SU-DHL-6 (cell line): ENCODE measurements around the gene ALKBH3.

Source experiments
- H2AFZ ChIP-seq: fragments of 200-600 bp; sonication (generic); 2 replicates; pipeline ENCODE4 v1.6.1; 2014; ENCODE audit warnings: low read depth, mild to moderate bottlenecking, moderate library complexity, mixed read lengths, antibody characterized with exemption, low read length; ENCODE audit not compliant: severe bottlenecking
- H3F3A ChIP-seq: fragments of 200-600 bp; shearing (Covaris generic); 2 replicates; pipeline ENCODE4 v1.6.0; 2016; ENCODE audit warnings: antibody characterized with exemption, mild to moderate bottlenecking; ENCODE audit not compliant: insufficient read depth
- H3K27ac ChIP-seq: fragments of 200-600 bp; sonication (generic); 2 replicates; pipeline ENCODE4 v1.5.1; 2016; ENCODE audit warnings: low read depth, mild to moderate bottlenecking, low read length, moderate library complexity, mixed read lengths
- H3K27me3 ChIP-seq: fragments of 200-600 bp; sonication (generic), shearing (Covaris generic); 2 replicates; pipeline ENCODE4 v1.6.0; 2014; ENCODE audit warnings: mild to moderate bottlenecking, low read length
- H3K36me3 ChIP-seq: fragments of 200-600 bp; sonication (generic); 2 replicates; pipeline ENCODE4 v1.6.1; 2014; ENCODE audit warnings: mild to moderate bottlenecking, low read length, mixed read lengths
- H3K4me2 ChIP-seq: fragments of 300-600, 200-600 bp; shearing (Covaris generic), sonication (generic); 2 replicates; pipeline ENCODE4 v1.6.0; 2014; ENCODE audit warnings: low read length, low read depth, mild to moderate bottlenecking; ENCODE audit not compliant: poor library complexity, severe bottlenecking
- H3K4me3 ChIP-seq: fragments of 200-600 bp; sonication (generic); 2 replicates; pipeline ENCODE4 v1.5.1; 2014; ENCODE audit warnings: antibody characterized with exemption, low read length, mild to moderate bottlenecking, mixed read lengths; ENCODE audit not compliant: insufficient read depth, poor library complexity, severe bottlenecking
- H3K79me2 ChIP-seq: fragments of 200-600 bp; sonication (generic); 2 replicates; pipeline ENCODE4 v1.6.1; 2014; ENCODE audit warnings: mild to moderate bottlenecking, low read length, moderate library complexity; ENCODE audit not compliant: insufficient read depth
- H3K9ac ChIP-seq: fragments of 200-600 bp; sonication (generic); 2 replicates; pipeline ENCODE4 v1.7.0; 2014; ENCODE audit warnings: mild to moderate bottlenecking, low read length
- H3K9me2 ChIP-seq: fragments of 200-600 bp; sonication (generic); replicated peaks from 2 replicates; pipeline ENCODE4 v1.6.1; 2014; ENCODE audit warnings: low read length; ENCODE audit not compliant: insufficient read depth
- H3K9me3 ChIP-seq: fragments of 200-600 bp; sonication (generic); 2 replicates; pipeline ENCODE4 v1.6.1; 2014; ENCODE audit warnings: low read length, mixed read lengths; ENCODE audit not compliant: insufficient read depth
- H4K20me1 ChIP-seq: fragments of 200-600 bp; sonication (generic); 2 replicates; pipeline ENCODE4 v1.6.1; 2014; ENCODE audit warnings: low read depth, mild to moderate bottlenecking, antibody characterized with exemption, low read length, moderate library complexity, mixed read lengths
- CTCF ChIP-seq: fragments of 200-600 bp; sonication (generic); IDR thresholded peaks from one replicate; pipeline ENCODE4 v1.5.1; 2017; ENCODE audit warnings: antibody characterized with exemption, mild to moderate bottlenecking, low read length, moderate library complexity; ENCODE audit not compliant: insufficient read depth, poor library complexity, severe bottlenecking
- EZH2phosphoT487 ChIP-seq: fragments of 200-600 bp; sonication (generic), shearing (Covaris generic); conservative IDR thresholded peaks from 2 replicates; pipeline ENCODE4 v1.6.1; 2018; ENCODE audit warnings: mild to moderate bottlenecking, antibody characterized with exemption, low read length, moderate library complexity, mixed read lengths

Gene ALKBH3

GRCh38 chr11:43879789-43880639 is 617 bp upstream of the ALKBH3 start:
- Histone ChIP-seq H3K79me2 (no peaks in the 10 kb centered on the region), H2AFZ (no peak overlapping the region), H3K9me2 (no peaks in the 10 kb centered on the region), H3K4me3 (no peak overlapping the region), H3K9ac (no peak overlapping the region), H3K27ac (no peak overlapping the region), H3K36me3 (no peaks in the 10 kb centered on the region), H3F3A (no peaks in the 10 kb centered on the region), H3K9me3 (no peaks in the 10 kb centered on the region), H4K20me1 (no peaks in the 10 kb centered on the region), H3K4me2 (no peak overlapping the region), H3K27me3 (no peaks in the 10 kb centered on the region)
- TF ChIP-seq EZH2phosphoT487, result no peak
- no peak for TF ChIP-seq CTCF

DNA sequence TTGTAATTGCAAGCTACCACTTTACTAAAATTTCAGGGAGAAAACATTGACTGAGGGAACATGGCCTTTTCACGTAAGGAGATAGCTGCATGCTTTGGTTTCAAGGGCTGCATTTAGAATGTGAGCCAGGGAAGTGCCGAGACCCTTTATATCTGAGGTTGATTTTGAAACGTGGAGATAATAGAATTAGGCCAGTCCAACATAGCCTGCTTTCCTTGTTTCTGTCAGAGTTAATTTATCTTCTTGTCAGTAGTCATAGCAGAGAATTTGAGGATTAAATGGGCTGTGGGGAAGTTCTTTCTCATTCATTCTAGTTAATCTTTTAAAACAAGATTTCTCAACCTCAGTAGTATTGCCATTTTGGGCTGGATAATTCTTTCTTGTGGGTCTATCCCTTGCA is 12.2 kb downstream of the ALKBH3 start:
- no peaks in the 10 kb centered on the region for H3K9me3 ChIP-seq
- no peak for TF ChIP-seq CTCF
- no peak for TF ChIP-seq EZH2phosphoT487
- no peaks in the 10 kb centered on the region for H3K36me3 ChIP-seq
- H3K27ac ChIP-seq, result no peak overlapping the region
- H2AFZ ChIP-seq, result no peak overlapping the region
- H4K20me1 ChIP-seq, result no peaks in the 10 kb centered on the region
- no peak overlapping the region for H3K4me2 ChIP-seq
- H3K79me2 ChIP-seq, result no peaks in the 10 kb centered on the region
- H3K9me2 ChIP-seq, result no peaks in the 10 kb centered on the region
- no peak overlapping the region for H3K9ac ChIP-seq
- H3F3A ChIP-seq, result no peaks in the 10 kb centered on the region
- no peaks in the 10 kb centered on the region for H3K27me3 ChIP-seq
- no peak overlapping the region for H3K4me3 ChIP-seq

- Histone ChIP-seq H3K27ac (no peak overlapping the region), H3K36me3 (no peaks in the 10 kb centered on the region), H3K79me2 (no peaks in the 10 kb centered on the region), H3K4me3 (no peak overlapping the region), H3K9ac (no peak overlapping the region), H3K9me2 (no peaks in the 10 kb centered on the region), H3F3A (no peaks in the 10 kb centered on the region), H4K20me1 (no peaks in the 10 kb centered on the region), H3K9me3 (no peaks in the 10 kb centered on the region), H3K4me2 (no peak overlapping the region), H2AFZ (no peak overlapping the region), H3K27me3 (no peaks in the 10 kb centered on the region)
- no peak for TF ChIP-seq CTCF
- no peak for TF ChIP-seq EZH2phosphoT487
Observed at GRCh38 chr11:43894546-43894945, 13.9 kb downstream of the ALKBH3 start.
